Cardiac fibroblast (primary cell): ENCODE measurements around the gene CYP2C19.

ENCODE experiments used
- DNase-seq, 2 donors: peaks; one replicate each; pipeline versions ENCODE4 v3.0.0 to v3.0.0-alpha.2; 2010; ENCODE audit warnings: low read depth in 2 of 2
- H3K4me3 ChIP-seq, 2 donors: replicated peaks in 1 of 2; 1 replicate in 1 of 2; 2 replicates in 1 of 2; pipeline ENCODE4 v1.5.1; 2011; ENCODE audit warnings: low read depth in 2 of 2, low read length in 2 of 2, mild to moderate bottlenecking in 2 of 2, moderate library complexity in 1 of 2
- CTCF ChIP-seq: IDR thresholded peaks from one replicate; pipeline ENCODE4 v1.5.1; 2011; ENCODE audit warnings: low read depth, mild to moderate bottlenecking, low read length, inconsistent platforms

Gene CYP2C19

GRCh38 chr10:94762393-94762792 lies at the start of gene CYP2C19:
CYP2C19 (plus strand) TSS chr10:94762681; CDS start chr10:94762706, 25 bp downstream.
- DNase-seq: no peak
- H3K4me3 ChIP-seq: no peak within 1 kb of the TSS
- TF ChIP-seq CTCF: no peak

- DNase-seq: peak in 1 of 2 donors; percentile 34
- no peak for TF ChIP-seq CTCF
- no peak overlapping the region for H3K4me3 ChIP-seq
These were observed 36.6 kb upstream of the CYP2C19 start for GRCh38 chr10:94725871-94726270.

- no peak overlapping the region for H3K4me3 ChIP-seq
- no peak for TF ChIP-seq CTCF
- no peak for DNase-seq
These were observed 27.3 kb upstream of the CYP2C19 start for GRCh38 chr10:94735197-94735596.

- H3K4me3 ChIP-seq: no peak overlapping the region
- DNase-seq: no peak
- no peak for TF ChIP-seq CTCF
These were observed 23.9 kb upstream of the CYP2C19 start for GRCh38 chr10:94738588-94738987.

GRCh38 chr10:94747137-94747536 lies 15.3 kb upstream of the CYP2C19 start:
- TF ChIP-seq CTCF: no peak
- no peak for DNase-seq
- H3K4me3 ChIP-seq: no peak overlapping the region

- DNase-seq: no peak
- no peak overlapping the region for H3K4me3 ChIP-seq
- TF ChIP-seq CTCF: no peak
These were observed 14.6 kb upstream of the CYP2C19 start for GRCh38 chr10:94747838-94748237.

GRCh38 chr10:94757916-94758315 lies 4.6 kb upstream of the CYP2C19 start:
- no peak for TF ChIP-seq CTCF
- H3K4me3 ChIP-seq: no peak overlapping the region
- no peak for DNase-seq
